ENCODE results near the gene FAM9C. TPM values are rescaled to one million over a fixed set of nuclear protein-coding genes. Genes with fewer than 3 reads are reported as not detected.

The FAM9C gene
- total RNA-seq, 1 experiment from 2014 or later, result not detected

DNA sequence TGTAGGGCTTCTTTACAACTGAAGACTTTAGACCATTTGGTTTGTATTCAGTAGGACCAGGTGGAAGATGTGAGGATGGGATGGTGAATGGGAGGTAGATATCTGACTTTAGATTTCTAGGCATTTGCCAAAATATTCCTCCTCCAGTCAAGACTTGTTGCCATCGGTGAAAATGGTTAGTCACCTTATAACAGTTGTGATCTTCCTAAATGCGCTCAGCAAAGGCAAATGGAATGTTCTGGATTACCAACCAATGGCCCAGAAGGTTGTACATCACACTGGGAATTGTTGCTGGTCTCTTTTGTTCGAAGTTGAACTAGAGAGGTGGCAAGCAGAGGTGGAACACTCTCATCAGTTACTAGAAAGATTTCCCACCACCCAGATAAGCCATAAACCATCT is 35.6 kb downstream of the FAM9C start:
- Mint-ChIP-seq H3K9me3 (ENCODE audit: unreplicated experiment) (no peaks in the 10 kb centered on the region), H3K36me3 (ENCODE audit: insufficient read depth, unreplicated experiment) (no peaks in the 10 kb centered on the region), H3K27me3 (ENCODE audit: insufficient read depth, unreplicated experiment) (peaks cover 55% of the 10 kb centered on the region), H3K4me1 (ENCODE audit: insufficient read depth, unreplicated experiment) (peaks cover 19% of the 10 kb centered on the region), H3K4me3 (ENCODE audit: unreplicated experiment) (no peak overlapping the region), H3K27ac (ENCODE audit: low read depth, unreplicated experiment) (no peak overlapping the region)
- TF ChIP-seq, protein P1, sequence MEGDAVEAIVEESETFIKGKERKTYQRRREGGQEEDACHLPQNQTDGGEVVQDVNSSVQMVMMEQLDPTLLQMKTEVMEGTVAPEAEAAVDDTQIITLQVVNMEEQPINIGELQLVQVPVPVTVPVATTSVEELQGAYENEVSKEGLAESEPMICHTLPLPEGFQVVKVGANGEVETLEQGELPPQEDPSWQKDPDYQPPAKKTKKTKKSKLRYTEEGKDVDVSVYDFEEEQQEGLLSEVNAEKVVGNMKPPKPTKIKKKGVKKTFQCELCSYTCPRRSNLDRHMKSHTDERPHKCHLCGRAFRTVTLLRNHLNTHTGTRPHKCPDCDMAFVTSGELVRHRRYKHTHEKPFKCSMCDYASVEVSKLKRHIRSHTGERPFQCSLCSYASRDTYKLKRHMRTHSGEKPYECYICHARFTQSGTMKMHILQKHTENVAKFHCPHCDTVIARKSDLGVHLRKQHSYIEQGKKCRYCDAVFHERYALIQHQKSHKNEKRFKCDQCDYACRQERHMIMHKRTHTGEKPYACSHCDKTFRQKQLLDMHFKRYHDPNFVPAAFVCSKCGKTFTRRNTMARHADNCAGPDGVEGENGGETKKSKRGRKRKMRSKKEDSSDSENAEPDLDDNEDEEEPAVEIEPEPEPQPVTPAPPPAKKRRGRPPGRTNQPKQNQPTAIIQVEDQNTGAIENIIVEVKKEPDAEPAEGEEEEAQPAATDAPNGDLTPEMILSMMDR (IDR thresholded peaks at IDR 0.05; ENCODE audit: unreplicated experiment), result no peak
- POLR2A ChIA-PET, result interaction anchor here (0.9 kb wide), 1 partner anchor 420 kb away, joined by 3 read pairs; no protein-coding TSS in a partner anchor
- intact Hi-C loops (cut with micrococcal nuclease), result no loop called here
- CTCF ChIA-PET, result interaction anchor here (0.6 to 1.4 kb wide), 3 partner anchors 12 to 207 kb away, joined by 3 to 5 read pairs (median 4); no protein-coding TSS in a partner anchor
- BruUV-seq (replicated peaks), result no TSS peak
- DNase-seq (ENCODE audit: unreplicated experiment), result no peak

DNA sequence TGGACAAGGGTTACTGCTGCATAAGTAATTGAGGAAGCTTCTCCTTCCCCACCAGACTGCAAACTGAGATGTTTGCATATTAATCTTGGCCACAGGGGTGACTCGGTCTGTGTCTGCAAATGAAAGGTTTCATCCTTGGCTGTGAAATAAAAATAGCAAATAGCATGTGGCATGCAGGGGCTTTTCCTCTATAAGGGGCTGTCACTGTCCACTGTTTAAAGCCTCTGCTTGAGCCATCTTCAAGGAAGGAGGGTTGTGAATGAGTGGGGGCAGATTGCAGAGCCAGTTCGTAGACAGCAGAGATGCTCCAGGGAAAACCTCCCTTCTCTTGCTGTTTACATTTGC is 36.3 kb downstream of the FAM9C start:
- intact Hi-C loops (cut with micrococcal nuclease), result no loop called here
- Mint-ChIP-seq H3K9me3 (ENCODE audit: unreplicated experiment) (no peaks in the 10 kb centered on the region), H3K27me3 (ENCODE audit: insufficient read depth, unreplicated experiment) (peaks cover 55% of the 10 kb centered on the region), H3K4me1 (ENCODE audit: insufficient read depth, unreplicated experiment) (peaks cover 14% of the 10 kb centered on the region), H3K36me3 (ENCODE audit: insufficient read depth, unreplicated experiment) (no peaks in the 10 kb centered on the region), H3K27ac (ENCODE audit: low read depth, unreplicated experiment) (no peak overlapping the region), H3K4me3 (ENCODE audit: unreplicated experiment) (no peak overlapping the region)
- no peak for DNase-seq (ENCODE audit: unreplicated experiment)
- POLR2A ChIA-PET, result interaction anchor here (0.7 to 1.0 kb wide), 3 partner anchors 33 to 61 kb away, joined by 3 read pairs; partner anchors contain the start of gene TMSB4X
- no TSS peak for BruUV-seq (replicated peaks)
- CTCF ChIA-PET, result interaction anchor here (0.6 to 1.8 kb wide), 6 partner anchors 13 to 403 kb away, joined by 3 to 5 read pairs (median 4); no protein-coding TSS in a partner anchor
- TF ChIP-seq, protein P1 (IDR thresholded peaks at IDR 0.05; ENCODE audit: unreplicated experiment), result no peak

DNA sequence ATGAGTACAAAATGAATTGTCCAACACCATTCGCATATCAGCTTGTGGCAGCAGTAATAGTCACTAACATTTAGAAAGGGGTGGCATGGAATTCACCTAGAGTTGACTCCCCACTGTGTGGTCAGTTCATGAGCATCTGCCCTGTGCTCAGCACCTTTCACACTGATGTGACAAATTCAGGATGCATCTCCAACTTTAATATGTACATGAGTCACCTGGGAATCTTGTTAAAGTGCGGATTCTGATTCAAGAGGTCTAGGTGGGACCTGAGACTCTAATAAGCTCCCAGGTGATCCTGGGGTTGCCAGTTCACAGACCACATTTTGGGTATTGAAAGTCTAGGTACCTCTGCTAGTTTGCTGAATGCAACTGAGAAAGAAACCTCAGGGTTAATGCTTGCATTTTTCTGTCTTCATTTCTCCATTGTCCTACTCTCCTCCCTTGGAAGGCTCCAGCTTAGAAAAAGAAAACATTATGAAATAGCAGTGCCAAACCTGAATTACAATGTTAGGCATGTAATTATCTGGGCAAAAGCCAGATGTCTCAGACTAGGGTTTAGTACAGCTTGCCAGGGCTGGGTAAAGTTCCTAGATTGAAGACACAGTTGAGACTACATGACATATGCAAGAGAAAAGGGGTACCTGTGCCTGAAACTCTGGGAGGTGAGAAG is 36.8 kb downstream of the FAM9C start:
- Mint-ChIP-seq H3K4me3 (ENCODE audit: unreplicated experiment) (no peak overlapping the region), H3K4me1 (ENCODE audit: insufficient read depth, unreplicated experiment) (peaks cover 12% of the 10 kb centered on the region), H3K27ac (ENCODE audit: low read depth, unreplicated experiment) (no peak overlapping the region), H3K27me3 (ENCODE audit: insufficient read depth, unreplicated experiment) (peaks cover 51% of the 10 kb centered on the region), H3K36me3 (ENCODE audit: insufficient read depth, unreplicated experiment) (no peaks in the 10 kb centered on the region), H3K9me3 (ENCODE audit: unreplicated experiment) (no peaks in the 10 kb centered on the region)
- TF ChIP-seq, protein P1 (IDR thresholded peaks at IDR 0.05; ENCODE audit: unreplicated experiment), result no peak
- intact Hi-C loops (cut with micrococcal nuclease), result loop anchor here (2.0 kb wide), 1 partner anchor 19 kb away; no protein-coding TSS in a partner anchor
- POLR2A ChIA-PET, result interaction anchor here (0.7 to 1.5 kb wide), 5 partner anchors 16 to 61 kb away, joined by 3 to 5 read pairs (median 3); partner anchors contain the start of gene TMSB4X
- CTCF ChIA-PET, result interaction anchor here (0.6 to 1.8 kb wide), 8 partner anchors 12 to 403 kb away, joined by 3 to 5 read pairs (median 3); no protein-coding TSS in a partner anchor
- peak; percentile 80 for DNase-seq (ENCODE audit: unreplicated experiment)
- no TSS peak for BruUV-seq (replicated peaks)

DNA sequence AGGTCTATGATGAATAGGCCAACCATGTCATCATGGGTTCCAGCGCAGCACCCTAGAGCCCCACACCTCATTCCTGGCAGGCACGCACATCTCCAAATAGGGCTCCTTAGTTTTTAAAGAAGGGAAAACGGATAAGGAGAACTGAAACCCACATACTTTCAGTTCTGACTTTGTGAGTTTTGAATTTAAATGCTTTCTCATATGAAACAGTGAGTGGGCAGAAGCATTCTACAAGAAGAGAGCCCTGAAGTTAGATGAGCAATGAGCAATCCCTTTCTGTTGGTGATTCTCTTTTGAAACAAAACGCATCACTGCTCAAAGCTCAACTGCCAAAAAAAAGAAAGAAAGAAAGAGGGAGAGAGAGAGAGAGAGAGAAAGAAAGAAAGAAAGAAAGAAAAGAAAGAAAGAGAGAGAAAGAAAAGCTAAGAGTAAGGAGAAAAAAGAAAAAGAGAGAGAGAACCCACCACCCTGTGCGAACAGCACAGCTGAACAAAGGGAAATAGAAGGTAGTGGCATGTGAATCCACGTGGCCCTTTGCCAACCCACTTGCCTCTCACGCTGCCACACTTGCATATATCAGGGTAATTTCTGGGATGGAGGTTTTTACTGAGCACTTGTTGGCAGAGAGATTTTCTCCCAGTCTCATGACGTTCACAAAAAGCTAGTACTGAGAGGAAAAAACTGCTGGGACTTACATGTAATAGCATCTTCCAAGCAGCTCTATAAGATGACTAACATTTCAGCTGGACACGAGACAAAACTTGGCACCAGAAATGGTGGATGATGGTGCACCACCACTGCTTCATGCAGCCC is 38.6 kb downstream of the FAM9C start:
- ChIA-PET POLR2A (interaction anchor here (1.0 to 1.5 kb wide), 3 partner anchors 14 to 30 kb away, joined by 3 to 4 read pairs (median 3); partner anchors contain the start of gene TMSB4X), CTCF (interaction anchor here (0.5 to 1.6 kb wide), 2 partner anchors 59 to 149 kb away, joined by 3 to 5 read pairs; no protein-coding TSS in a partner anchor)
- no peak for DNase-seq (ENCODE audit: unreplicated experiment)
- Mint-ChIP-seq H3K36me3 (ENCODE audit: insufficient read depth, unreplicated experiment) (no peaks in the 10 kb centered on the region), H3K4me1 (ENCODE audit: insufficient read depth, unreplicated experiment) (peaks cover 12% of the 10 kb centered on the region), H3K4me3 (ENCODE audit: unreplicated experiment) (no peak overlapping the region), H3K9me3 (ENCODE audit: unreplicated experiment) (no peaks in the 10 kb centered on the region), H3K27ac (ENCODE audit: low read depth, unreplicated experiment) (no peak overlapping the region), H3K27me3 (ENCODE audit: insufficient read depth, unreplicated experiment) (peaks cover 33% of the 10 kb centered on the region)
- BruUV-seq (replicated peaks), result no TSS peak
- intact Hi-C loops (cut with micrococcal nuclease), result loop anchor here (2.0 kb wide), 1 partner anchor 17 kb away; no protein-coding TSS in a partner anchor
- TF ChIP-seq, protein P1 (IDR thresholded peaks at IDR 0.05; ENCODE audit: unreplicated experiment), result no peak

Measured in MCF 10A (cell line).